GM19193 (cell line): ENCODE measurements around the gene TNS3.

Experiments
- POLR2A ChIP-seq: IDR thresholded peaks from 4 replicates; pipeline ENCODE4 v1.6.1; 2011; ENCODE audit not compliant: insufficient read depth, insufficient read length; ENCODE audit errors: extremely low read depth

The TNS3 gene

DNA sequence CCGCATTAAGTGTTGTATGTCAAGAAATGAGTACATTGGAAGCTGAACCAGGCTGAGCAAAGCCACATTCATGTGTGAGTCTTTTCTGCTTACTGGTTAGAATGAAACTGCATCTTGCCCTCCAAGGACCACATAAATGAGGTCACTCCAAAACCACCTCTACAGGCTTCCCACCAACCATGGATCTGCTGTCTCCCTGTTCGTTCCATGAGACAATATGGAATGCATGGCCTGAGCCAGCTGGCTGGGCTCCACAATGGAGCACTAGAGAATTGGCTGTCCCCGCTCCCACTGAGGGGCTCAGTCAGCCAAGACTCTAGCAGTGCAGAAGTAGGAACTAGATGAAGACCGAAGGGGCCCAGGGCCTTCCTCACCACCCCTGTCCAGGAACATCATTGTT is 120.8 kb downstream of the TNS3 start:
- TF ChIP-seq POLR2A: no peak

DNA sequence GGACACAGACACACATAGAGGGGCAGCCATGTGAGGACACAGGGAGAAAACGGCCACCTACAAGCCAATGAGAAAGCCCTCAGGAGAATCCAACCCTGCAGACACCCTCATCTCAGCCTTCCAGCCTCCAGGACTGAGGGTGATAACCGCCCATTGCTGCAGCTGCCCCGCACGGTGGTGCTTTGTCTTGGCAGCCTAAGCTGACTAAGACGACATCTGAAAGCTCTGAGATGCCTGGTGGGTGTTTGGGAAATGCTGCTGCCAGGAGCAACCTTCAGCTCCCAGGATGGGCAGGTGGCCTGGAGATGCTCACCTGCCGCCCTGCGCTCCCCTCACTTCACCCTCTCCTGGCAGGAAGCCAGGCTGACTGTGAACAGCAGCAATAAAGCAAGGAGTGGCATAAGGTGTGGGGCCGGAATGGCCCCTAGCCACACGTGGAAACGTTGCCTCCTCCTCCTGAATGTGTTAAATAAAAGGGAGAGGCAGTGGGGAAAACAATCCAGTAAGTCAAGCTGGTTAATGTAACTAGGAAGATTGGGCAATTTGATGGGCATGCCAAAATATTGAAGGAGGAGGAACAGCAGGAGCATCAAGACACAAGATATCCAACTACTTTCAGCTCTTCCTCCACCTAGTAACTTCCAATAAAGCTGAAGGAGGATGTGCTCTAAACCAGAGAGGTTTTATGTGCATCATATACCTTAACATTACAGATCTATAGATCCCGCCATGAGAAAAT is 121.5 kb downstream of the TNS3 start:
- TF ChIP-seq POLR2A: no peak

DNA sequence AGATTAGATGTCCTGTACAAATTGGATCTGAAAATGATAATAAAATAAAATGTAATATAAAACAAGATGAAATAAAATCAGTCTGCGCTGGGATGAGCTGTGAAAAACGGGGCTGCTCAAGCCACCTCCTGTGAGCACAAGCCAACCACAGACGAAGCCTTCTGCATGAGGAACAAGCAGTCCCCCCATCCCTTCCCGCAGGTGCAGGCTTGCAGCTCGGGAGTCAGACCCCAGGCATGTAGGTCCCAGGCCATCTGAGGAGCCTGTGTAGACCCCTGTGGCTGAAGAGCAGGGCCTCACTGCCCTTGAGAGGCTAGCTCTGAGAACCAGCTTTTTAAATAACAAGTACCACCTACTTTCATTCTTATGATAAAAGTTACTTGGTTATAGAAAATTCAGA is 123.4 kb downstream of the TNS3 start:
- TF ChIP-seq POLR2A: no peak

DNA sequence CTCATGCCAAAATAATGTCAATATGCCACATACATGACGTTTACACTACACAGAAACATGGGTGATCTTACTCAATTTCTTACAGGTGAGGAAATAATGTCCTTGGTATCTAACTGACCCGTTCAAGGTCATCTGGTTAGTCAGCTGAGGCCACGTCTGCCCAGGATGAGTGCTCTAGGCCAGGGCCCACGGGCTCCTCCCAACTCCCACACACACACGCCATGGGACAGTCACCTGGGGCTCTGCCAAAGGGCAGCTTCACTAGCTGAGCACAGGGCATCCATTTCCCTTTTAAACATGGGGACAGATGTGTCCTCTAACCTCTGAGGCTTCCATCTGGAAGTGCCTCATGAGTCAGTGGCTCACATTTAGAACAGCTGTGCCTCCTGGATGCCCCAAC is 123.9 kb downstream of the TNS3 start:
- no peak for TF ChIP-seq POLR2A

DNA sequence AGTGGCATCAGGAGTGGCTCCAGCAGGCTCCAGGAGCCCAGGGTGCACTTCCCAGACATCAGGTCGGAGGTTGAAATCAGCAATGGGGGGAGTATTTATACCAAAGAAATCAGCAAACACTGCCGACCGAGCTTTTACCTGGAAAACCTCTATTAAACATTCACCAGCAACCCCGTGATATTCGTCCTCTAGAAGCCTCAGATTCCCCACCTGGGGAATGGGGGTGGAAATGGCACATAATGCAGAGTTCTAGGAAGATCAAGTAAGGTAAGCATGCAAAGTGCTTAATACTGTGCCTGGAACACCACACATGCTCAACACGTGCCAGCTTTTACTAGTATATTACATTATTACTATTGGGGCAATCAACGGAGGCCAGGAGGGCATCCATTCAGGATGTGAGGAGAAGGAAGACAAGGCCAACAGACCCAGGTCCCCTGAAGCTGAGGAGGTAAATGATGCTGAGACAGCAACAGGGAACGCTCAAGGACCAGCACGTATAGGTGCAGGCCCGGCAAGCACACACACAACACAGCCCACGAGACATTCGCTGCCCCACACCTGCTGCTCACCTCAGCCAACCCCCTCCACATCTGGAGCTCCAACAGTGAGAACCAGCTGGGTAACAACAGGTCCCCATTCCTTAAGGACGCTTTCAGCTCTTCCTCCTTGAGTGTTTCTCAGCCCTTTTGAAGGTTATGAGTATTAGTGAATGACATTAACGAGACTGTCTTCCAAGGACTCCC is 125.5 kb downstream of the TNS3 start:
- TF ChIP-seq POLR2A: no peak

DNA sequence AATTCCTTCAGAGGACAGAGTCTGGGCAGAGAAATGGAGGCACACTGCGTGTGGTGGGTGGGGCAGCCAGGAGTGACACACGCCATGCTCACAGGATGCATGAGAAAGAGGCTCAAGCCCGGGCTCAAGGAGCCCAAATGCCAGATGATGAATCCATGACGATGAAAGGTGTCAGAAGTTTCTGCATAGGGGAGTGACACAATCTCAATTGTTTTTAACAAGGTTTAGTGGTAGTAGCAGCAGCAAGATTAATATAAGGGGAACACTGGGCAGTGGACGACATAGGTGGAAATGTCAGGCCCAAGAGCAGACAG is 126.1 kb downstream of the TNS3 start:
- TF ChIP-seq POLR2A: no peak

DNA sequence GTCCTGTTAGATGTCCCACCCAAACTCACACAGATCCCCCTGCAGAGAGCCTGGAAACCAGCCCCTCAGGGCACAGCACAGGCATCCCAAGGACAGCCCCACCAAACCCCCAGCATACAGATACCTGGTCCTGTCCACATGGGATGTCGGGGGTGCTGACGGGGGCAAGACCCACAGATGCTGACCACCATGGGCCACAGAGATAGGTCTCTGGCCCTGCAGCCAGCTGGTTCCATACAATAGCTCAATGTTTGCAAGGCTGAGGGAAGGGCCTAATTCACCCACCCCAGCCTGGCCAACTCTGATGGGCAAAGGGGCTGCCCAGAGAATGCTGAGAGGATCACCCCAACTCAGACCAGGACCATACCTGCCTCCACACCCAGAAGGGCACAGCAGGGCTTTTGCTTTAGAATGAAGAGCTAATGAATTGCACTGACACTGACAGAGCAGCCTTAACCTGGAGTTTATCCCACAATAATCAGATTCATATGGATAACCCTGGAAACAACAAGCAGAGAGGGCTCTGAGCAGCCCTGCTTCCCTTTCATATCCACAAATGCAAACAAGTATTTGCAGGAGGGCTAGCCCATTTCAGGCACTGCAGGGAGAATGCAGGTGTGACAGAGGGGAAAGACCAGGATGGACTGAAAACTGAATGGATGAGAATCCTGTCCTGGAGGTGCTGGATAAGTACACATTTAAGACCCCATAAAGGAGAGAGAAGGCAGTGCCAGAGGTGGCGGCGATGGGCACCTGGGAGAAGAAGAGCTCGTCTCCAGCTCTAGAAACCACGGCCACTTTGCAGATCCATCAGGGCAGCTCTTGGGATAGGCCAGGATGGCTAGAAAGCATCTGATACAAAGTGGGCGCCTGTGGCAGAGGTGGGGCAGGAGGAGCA is 126.7 kb downstream of the TNS3 start:
- no peak for TF ChIP-seq POLR2A

DNA sequence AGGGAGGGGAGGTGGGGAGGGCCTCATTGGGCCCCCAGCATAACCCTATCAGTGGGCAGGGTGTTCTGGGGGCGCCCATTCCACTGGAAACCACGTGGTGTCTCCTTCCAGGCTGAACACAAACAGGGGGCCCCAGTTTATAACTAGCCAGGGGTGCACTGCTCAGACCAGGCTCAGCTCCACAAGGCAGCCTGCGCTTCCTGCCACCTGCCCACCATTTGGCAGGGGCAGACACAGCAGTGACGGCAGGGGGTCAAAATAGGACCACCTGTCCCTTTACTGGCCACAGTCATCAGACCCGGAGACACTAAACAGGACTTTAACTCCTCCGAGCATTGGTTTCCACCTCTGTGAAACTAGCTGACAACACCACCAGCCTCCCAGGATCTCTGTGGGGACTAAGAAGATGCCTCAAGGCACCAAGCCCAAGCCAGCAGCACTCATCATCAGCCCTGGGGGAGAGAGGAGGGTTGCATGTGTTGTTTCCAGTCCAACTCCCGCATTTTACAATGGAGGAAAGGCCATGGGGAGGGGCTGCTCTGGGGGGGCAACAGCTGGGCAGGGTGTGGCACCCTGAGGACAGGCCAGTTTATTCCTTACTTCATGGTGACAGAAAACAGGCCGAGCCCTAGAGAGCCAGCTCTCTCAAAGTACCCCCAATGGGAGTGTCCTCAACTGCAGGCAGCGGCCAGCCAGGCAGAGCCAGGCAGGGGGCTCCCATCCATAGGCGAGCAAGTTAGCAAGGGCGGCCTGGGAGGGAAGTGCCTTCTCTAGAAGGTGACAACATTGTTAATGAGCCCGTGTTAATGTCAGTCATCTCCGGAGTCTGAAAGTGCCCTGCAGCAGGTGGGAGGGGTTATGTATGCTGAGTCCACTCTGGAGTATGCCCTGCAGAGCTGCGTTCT is 127.6 kb downstream of the TNS3 start:
- TF ChIP-seq POLR2A: no peak

DNA sequence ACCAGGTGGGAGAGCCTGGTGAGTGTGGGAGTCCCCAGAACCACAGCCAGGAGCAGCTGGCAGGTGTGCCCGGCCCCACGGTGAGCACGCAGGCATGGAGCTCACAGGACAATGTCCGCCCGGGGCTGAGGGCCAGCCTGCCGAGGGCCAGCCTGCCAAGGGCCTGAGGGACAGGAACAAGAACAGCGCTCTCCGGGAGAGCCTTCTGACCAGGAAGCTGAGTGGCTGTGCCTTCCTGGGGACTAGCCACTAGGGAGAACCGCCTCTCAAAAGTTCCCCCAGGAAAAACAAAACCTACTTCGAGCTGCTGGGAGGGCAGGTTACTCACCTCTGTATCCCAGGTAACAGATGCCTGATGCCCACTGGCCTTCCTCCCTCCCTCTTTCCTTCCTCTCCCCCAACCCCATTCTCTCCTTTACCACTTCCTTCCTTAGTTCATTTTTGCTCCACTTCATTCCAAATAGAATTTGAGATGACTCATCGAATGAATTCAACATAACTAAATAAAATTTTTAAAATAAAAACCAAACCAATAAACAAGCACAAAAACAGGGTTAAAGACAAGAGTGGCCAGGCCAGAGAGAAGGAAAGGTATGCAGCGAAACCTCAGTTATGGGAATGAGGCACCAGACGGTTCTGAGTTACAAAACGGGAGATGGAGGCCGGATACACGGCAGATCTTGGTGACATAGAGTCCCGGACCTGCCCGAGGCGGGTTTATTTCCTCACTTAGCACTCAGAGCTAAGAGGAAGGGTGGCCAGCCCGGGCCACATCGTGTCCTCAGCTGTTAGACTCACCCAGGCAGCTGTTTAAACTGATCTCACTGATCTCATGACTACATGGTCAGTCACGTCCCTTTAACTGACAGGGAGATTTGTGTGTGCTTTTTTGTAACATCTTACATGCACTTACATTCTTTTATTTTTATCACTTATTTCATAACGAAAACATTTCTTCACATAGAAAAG is 128.5 kb downstream of the TNS3 start:
- TF ChIP-seq POLR2A: no peak

DNA sequence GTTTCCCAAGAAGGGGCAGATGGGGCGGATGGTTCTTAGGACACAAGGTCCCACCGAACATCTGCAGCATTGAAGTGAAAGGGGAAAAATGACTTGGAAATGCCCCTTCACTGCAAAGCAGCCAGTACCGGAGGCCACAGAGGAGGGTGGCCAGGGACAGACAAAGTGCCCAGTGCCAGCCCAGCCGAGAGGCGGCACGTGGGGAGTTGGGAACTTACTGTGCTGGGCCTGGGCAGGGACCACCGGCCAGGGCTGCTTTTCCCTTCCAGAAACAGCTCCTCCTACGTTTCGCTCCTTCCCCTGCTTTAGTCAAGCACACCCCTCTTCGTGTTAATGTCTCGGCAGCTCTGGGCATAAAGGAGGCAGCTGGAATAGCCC is 129.2 kb downstream of the TNS3 start:
- TF ChIP-seq POLR2A: no peak

DNA sequence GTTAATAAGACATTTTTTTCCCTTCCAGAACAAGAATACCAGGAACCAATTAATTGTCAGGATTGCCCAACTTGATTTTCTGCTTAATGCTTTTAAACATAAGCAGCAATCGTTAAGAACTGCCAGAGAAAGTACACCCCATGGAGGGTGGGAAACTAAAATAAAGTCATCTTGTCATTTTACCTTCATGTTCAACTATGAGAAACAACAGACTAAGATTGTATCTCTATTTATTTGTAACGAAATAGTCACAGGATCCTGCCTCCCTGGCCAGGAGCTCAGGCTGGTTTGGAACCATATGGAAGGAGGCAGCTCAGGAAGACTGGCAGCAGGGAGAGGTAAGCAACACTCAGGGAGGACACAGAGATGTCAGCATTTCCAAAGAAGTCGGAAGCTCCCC is 129.6 kb downstream of the TNS3 start:
- no peak for TF ChIP-seq POLR2A

DNA sequence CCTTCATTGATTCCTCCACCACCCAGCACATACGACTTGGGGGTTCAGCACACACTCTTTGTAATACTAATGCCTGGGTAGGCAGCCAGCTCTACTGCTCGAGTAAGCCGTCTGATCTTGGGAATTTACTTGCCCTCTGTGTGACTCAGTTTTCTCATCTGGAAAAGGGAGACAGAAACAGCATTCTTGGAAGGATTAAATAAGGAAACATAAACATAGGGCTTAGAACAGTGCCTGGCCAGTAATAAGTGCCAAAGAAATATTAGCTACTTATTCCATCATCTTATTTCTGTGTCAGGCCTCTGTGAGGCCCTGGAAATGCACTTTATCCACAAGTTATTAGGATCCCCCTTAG is 130.1 kb downstream of the TNS3 start:
- no peak for TF ChIP-seq POLR2A

DNA sequence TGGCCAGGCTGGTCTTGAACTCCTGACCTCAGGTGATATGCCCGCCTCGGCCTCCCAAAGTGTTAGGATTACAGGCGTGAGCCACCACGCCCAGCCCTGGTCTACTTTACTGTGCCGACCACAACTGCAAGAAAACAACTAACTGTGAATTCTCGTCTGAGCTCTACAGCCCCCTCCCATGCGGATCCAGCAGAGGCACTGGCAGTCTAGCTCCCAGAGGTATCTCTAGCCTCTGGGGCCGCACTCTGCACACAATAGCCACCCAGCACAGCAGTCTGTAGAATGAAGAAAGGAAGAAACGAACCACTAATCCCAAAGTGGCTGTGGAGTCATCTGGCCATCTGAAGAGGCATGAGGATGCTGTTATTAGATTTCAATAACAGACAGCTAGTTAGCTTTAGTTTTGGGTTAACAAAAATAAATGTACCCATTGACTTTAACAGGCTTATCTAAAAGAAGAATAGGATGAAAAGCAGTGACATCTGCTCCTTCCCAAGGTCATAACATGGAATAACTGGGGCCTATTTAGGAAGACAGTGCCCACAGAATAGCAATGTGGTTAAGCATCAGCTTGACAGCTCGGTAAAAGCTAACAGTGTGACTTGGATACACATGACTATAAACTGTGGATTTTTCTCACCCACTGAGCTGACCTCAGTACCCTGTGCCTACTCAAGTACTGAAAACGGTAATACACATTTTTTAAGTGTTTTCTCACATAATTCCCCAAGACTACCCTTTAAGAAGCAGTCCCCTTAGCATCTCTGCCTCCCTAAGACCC is 131.9 kb downstream of the TNS3 start:
- no peak for TF ChIP-seq POLR2A

DNA sequence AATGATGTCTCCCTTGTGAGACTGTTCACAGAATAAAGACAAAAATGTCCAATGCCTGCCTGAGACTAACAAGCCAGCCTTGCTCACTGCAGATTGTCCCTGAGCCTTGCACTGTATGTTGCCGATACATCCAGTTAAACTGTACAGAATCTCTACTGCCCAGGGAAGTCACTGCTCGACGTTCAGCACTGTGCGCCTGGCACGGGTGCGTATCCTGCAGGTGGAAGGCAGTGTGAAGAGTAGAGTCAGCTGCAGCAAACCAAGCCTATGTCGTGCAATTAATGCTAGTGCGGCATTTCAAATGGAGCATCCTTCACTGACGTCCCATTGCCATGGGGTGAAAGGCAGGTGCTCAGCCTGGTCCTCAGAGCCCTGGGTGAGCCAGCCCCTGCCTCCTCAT is 132.9 kb downstream of the TNS3 start:
- TF ChIP-seq POLR2A: no peak
